Dendritic cell treated with granulocyte-macrophage colony-stimulating factor and Interleukin-4, amounts not matched to agents 40 ng/mL and 50 ng/mL, for 4 days (primary cell): ENCODE data around the gene GPR179.

ENCODE experiments used
- H3K27ac Mint-ChIP-seq: one replicate; pipeline ENCODE4 v1.8.0; 2022; ENCODE audit warnings: mild to moderate bottlenecking, mixed read lengths
- H3K27me3 Mint-ChIP-seq: one replicate; pipeline ENCODE4 v1.8.0; 2022; ENCODE audit warnings: mild to moderate bottlenecking, mixed read lengths
- H3K36me3 Mint-ChIP-seq: one replicate; pipeline ENCODE4 v1.8.0; 2022; ENCODE audit warnings: low read depth, mixed read lengths
- H3K4me1 Mint-ChIP-seq: one replicate; pipeline ENCODE4 v1.8.0; 2022; ENCODE audit warnings: low read depth, mixed read lengths
- H3K4me3 Mint-ChIP-seq: one replicate; pipeline ENCODE4 v1.8.0; 2022; ENCODE audit warnings: mild to moderate bottlenecking, moderate library complexity, mixed read lengths
- H3K9me3 Mint-ChIP-seq: one replicate; pipeline ENCODE4 v1.8.0; 2022; ENCODE audit warnings: mixed read lengths
- intact Hi-C: fragments of 100-400 bp; cut with micrococcal nuclease; formaldehyde crosslinking; loops from one replicate; pipeline ENCODE4 v1.15.0; 2022

GPR179 gene

DNA sequence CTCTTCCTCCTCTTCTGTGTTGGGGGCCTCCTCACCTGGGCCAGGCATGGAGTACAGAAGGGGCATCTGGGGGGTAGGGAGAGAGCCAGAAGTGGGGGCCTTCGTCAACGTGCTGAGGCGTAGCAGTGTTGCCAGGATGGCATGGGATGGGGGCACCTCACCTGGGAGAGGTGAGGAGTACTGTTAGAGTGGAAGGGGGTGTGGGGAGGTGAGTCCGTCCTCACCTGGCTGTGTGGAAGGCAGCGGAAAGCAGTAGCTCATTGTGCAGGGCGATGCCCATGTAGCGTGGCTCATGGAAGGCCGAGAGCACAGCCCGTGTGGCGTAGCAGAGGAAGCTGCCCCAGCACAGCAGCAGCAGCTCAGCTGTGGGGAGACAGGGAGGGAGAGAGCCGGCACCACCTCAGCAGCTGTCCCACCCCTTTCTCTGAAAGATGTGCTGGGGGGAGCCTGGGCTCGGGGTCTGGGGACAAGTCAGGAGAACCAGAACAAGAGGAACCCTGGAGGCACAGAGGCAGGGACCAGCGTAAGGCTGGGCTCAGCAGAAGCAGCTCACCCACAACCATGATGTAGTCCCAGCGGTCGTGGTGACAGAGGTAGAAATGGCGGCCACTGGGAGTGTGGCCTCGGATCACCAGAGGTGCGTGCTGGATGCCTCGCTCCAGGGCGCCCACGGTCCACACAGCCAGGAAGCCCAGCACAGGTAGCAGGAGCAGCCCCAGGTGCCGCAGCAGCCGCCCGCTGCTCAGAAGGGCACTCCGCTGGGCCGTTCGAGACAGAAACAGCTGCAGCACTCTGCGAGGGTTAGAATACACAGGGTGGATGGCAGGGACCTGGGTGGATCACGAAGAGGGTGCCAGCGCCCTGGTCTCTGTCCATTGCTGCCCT lies 9.0 kb downstream of the GPR179 start:
- no peaks in the 10 kb centered on the region for H3K27me3 Mint-ChIP-seq
- H3K36me3 Mint-ChIP-seq: no peaks in the 10 kb centered on the region
- H3K4me3 Mint-ChIP-seq: no peak overlapping the region
- no peaks in the 10 kb centered on the region for H3K4me1 Mint-ChIP-seq
- H3K27ac Mint-ChIP-seq: no peak overlapping the region
- intact Hi-C loops: loop anchor here (5.0 kb wide), 1 partner anchor 53 kb away; no protein-coding TSS in a partner anchor
- no peaks in the 10 kb centered on the region for H3K9me3 Mint-ChIP-seq

DNA sequence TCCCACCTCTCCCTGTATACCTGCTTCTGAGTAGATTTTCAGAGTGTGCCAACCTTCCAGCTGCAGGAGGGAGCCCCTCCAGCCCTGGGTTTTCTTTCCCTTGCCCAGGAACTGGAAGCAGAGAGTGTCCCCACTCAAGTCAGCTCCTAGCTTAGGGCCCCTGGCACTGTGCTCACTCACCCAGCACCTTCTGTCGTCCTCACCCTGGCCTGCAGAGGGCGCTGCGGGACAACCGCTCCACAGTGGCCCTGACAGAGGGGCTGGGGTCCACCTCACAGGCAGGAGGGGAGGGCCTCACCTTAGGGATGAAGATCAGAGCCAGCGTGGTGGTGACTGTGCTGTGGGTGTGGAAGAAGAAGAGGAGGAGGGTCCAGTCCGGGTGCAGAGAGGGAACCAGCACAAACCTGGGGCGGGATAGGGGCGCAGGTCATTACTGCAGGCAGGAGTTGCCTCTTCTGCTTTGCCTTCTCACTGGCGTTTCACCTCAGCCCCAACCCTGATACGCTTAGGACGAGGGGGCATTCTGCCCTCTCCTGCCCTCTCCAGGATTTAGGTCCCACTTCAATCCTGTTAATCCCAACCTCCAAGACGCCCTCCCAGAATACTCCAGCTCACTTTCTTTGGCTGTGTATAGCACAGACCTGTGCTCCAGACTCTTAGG lies 10.0 kb downstream of the GPR179 start:
- intact Hi-C loops: no loop called here
- H3K9me3 Mint-ChIP-seq: no peaks in the 10 kb centered on the region
- H3K4me3 Mint-ChIP-seq: no peak overlapping the region
- peaks cover 2% of the 10 kb centered on the region for H3K27me3 Mint-ChIP-seq
- H3K36me3 Mint-ChIP-seq: no peaks in the 10 kb centered on the region
- H3K4me1 Mint-ChIP-seq: no peaks in the 10 kb centered on the region
- no peak overlapping the region for H3K27ac Mint-ChIP-seq

GRCh38 chr17:38332735-38333134 lies 11.0 kb downstream of the GPR179 start:
- Mint-ChIP-seq H3K27ac (no peak overlapping the region), H3K4me3 (no peak overlapping the region), H3K9me3 (no peaks in the 10 kb centered on the region), H3K4me1 (peaks cover under 1% of the 10 kb centered on the region), H3K36me3 (no peaks in the 10 kb centered on the region), H3K27me3 (peaks cover 5% of the 10 kb centered on the region)
- intact Hi-C loops: no loop called here

DNA sequence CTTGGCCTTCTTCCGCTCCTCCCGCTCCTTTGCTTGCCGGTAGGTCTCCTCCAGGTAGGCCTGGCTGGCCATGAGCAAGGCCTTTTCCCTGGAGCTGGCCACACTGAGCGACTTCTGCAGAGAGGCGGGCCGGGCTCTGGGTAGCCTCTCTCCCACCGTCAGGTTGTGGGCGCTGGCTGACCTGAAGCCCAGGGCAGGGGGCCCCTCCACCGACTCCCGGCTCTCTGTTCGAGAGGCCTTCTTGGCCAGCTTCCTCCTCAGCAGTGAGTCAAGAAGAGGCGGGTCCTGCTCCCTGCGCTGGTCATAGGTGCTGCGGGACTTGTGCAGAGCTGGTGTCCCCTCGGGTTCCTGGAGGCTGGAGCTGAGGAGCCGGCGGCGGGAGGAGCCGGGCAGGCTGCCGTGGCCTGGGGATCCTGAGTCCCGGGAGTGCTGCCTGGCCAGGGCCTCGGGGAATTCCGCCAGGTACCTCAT lies 12.8 kb downstream of the GPR179 start:
- peaks cover 17% of the 10 kb centered on the region for H3K4me1 Mint-ChIP-seq
- intact Hi-C loops: no loop called here
- H3K9me3 Mint-ChIP-seq: no peaks in the 10 kb centered on the region
- no peak overlapping the region for H3K27ac Mint-ChIP-seq
- H3K27me3 Mint-ChIP-seq: peaks cover 5% of the 10 kb centered on the region
- no peak overlapping the region for H3K4me3 Mint-ChIP-seq
- no peaks in the 10 kb centered on the region for H3K36me3 Mint-ChIP-seq

DNA sequence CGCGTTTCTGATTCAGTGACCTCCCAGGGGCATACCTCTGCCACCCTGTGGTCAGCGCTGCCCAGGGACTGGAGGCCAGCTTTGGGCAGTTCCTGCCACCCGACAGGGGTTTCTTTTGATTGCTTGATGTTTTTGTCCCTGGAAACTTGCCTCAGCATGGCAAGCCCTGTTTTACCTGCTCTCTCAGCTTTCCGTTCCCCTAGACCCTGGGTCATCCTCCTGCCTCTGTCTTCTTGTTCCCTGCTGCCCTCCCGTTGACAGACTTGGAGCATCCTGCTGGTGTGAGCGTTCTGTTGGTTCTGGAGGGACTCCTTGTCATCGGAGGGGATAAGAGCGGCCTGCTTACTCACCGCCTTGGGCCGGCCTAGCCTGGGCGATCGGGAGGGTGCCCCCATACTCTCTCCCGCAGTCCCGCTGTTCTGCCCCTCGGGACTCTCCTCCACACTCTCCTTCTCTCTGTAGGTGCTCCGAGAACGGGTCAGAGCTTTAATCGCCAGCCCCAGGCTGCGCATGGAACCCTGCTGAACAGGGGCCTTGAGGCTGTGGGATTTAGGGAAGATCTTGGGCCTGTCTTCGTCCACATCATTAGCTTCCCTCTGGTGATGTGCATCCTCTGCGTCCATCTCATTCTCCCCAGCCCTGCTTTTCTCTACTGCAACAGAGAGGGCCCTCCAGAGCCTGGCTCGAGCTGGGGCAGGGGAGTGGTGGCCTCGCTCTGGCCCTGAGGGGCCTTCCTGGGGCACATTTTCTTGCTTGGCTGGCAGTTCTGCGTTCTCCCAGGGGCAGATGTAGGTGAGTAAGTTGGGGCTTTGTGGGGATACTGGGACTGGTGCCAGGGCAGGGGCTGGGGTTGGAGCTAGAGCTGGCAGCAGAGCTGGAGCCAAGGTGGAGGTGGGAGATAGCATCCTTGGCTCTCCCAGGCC lies 13.7 kb downstream of the GPR179 start:
- H3K27ac Mint-ChIP-seq: no peak overlapping the region
- H3K27me3 Mint-ChIP-seq: peaks cover 5% of the 10 kb centered on the region
- intact Hi-C loops: no loop called here
- no peak overlapping the region for H3K4me3 Mint-ChIP-seq
- H3K4me1 Mint-ChIP-seq: peaks cover 26% of the 10 kb centered on the region
- H3K9me3 Mint-ChIP-seq: no peaks in the 10 kb centered on the region
- H3K36me3 Mint-ChIP-seq: no peaks in the 10 kb centered on the region

DNA sequence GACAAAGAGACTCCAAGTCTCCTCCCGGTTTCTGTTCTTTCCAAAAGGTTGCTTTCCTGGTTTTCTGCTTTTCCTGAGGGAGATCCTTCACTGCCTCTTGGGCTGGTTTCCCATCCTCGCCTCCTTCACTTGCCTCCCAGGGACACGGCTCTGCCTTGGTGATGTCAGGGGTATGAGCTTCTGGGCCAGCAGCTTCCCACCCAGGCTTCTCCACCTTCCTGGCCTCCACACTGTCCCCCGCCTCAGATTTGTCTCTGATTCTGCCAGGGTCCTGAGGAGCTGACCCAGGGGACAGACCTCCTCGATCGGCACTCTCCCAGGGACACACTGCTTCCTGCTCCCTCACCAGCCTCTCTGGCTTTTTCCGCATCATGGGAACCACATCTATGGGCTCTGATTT lies 14.5 kb downstream of the GPR179 start:
- H3K4me3 Mint-ChIP-seq: no peak overlapping the region
- peaks cover 5% of the 10 kb centered on the region for H3K27me3 Mint-ChIP-seq
- H3K36me3 Mint-ChIP-seq: no peaks in the 10 kb centered on the region
- peaks cover 31% of the 10 kb centered on the region for H3K4me1 Mint-ChIP-seq
- no peak overlapping the region for H3K27ac Mint-ChIP-seq
- no peaks in the 10 kb centered on the region for H3K9me3 Mint-ChIP-seq
- intact Hi-C loops: no loop called here

DNA sequence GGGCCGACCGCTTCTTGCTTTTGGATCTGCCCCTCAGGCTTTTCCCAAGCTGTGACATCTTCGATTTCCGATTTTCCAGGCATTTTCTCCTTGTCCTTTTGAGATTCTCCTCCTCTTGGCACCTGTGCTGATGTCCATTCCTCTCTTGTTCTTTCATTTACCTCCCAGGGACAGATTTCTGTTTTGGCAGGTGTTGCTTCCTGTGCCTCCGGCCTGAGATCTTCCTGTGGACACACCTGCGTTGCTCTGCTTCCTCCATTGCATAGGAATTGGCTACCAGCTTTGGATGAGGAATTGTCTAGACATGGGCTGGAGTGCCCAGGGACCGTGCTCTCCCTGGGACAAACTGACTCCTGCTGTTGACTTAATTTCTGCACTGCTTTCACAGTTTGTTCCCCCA lies 15.1 kb downstream of the GPR179 start:
- Mint-ChIP-seq H3K4me3 (no peak overlapping the region), H3K27ac (no peak overlapping the region), H3K27me3 (peaks cover 5% of the 10 kb centered on the region), H3K4me1 (peaks cover 31% of the 10 kb centered on the region), H3K9me3 (no peaks in the 10 kb centered on the region), H3K36me3 (peaks cover 3% of the 10 kb centered on the region)
- intact Hi-C loops: no loop called here

GRCh38 chr17:38327936-38328335 lies 15.8 kb downstream of the GPR179 start:
- peaks cover 31% of the 10 kb centered on the region for H3K4me1 Mint-ChIP-seq
- peaks cover 5% of the 10 kb centered on the region for H3K27me3 Mint-ChIP-seq
- peak overlapping the region; percentile 14 for H3K27ac Mint-ChIP-seq
- no peak overlapping the region for H3K4me3 Mint-ChIP-seq
- H3K36me3 Mint-ChIP-seq: peaks cover 10% of the 10 kb centered on the region
- intact Hi-C loops: no loop called here
- H3K9me3 Mint-ChIP-seq: no peaks in the 10 kb centered on the region

- H3K27me3 Mint-ChIP-seq: peaks cover 5% of the 10 kb centered on the region
- peaks cover 31% of the 10 kb centered on the region for H3K4me1 Mint-ChIP-seq
- peak overlapping the region; percentile 83 for H3K27ac Mint-ChIP-seq
- intact Hi-C loops: no loop called here
- H3K36me3 Mint-ChIP-seq: peaks cover 16% of the 10 kb centered on the region
- no peaks in the 10 kb centered on the region for H3K9me3 Mint-ChIP-seq
- peak overlapping the region; percentile 25 for H3K4me3 Mint-ChIP-seq
These were observed 16.6 kb downstream of the GPR179 start for GRCh38 chr17:38326996-38327792.

DNA sequence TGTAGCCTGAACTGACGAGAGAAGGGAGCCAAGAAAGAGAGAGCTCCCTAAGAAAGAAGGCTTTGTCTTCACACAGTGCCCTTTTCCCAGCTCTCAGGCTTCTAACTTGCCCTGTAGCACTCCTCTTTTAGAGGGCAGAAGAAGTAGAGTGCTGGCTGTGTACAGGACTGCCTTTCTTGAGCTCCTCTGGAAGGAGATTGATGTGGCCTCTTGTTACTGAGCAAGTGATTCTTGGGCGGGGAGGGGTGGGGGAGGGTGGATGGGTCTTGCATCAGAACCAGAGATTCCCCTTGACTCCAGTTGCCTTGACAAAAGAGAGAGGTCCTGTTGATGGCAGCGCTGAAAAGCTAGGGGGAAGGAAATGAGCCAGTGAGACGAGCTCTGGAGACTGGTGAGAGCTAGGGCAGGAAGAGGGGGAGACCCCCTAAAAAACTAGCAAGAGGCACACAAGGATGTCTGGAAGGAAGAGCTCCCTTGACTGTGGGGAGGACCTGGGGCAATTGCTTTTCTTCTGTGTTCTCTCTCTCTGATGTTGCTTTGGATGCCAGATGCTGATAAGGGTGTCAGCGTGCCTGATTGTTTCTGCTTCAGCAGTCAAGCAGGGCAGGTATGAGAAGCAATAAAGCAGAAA lies 18.4 kb downstream of the GPR179 start:
- H3K4me3 Mint-ChIP-seq: no peak overlapping the region
- peaks cover 5% of the 10 kb centered on the region for H3K27me3 Mint-ChIP-seq
- peaks cover 41% of the 10 kb centered on the region for H3K4me1 Mint-ChIP-seq
- intact Hi-C loops: no loop called here
- H3K9me3 Mint-ChIP-seq: no peaks in the 10 kb centered on the region
- H3K27ac Mint-ChIP-seq: no peak overlapping the region
- H3K36me3 Mint-ChIP-seq: peaks cover 33% of the 10 kb centered on the region

DNA sequence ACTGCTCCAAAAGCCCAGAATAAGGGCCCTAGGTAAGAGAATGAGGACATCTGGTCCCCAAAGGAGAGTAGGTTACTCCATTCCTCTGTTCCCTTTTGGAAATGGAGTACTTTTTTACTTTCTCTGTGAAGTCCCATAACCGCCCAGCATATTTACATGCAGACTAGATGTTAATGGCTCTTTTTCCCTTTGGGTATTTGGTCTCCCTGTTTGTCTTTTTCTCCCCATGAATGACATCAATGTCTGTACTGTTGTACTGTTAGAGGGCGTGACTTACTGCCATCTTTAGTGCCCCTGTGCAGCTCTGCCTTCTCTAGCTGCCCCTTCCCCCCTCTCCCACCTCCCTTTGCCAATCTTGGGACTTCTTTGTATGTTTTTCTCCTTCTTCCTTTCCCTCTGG lies 19.0 kb downstream of the GPR179 start:
- H3K27ac Mint-ChIP-seq: no peak overlapping the region
- intact Hi-C loops: no loop called here
- H3K36me3 Mint-ChIP-seq: peaks cover 33% of the 10 kb centered on the region
- peaks cover 5% of the 10 kb centered on the region for H3K27me3 Mint-ChIP-seq
- H3K4me1 Mint-ChIP-seq: peaks cover 46% of the 10 kb centered on the region
- H3K4me3 Mint-ChIP-seq: no peak overlapping the region
- no peaks in the 10 kb centered on the region for H3K9me3 Mint-ChIP-seq

- Mint-ChIP-seq H3K4me3 (no peak overlapping the region), H3K9me3 (no peaks in the 10 kb centered on the region), H3K36me3 (peaks cover 38% of the 10 kb centered on the region), H3K4me1 (peaks cover 46% of the 10 kb centered on the region), H3K27ac (no peak overlapping the region), H3K27me3 (peaks cover 5% of the 10 kb centered on the region)
- intact Hi-C loops: no loop called here
These were observed 19.5 kb downstream of the GPR179 start for GRCh38 chr17:38324141-38324697.
